GM12878 (cell line): ENCODE data around the gene MACROD2. TPM values are rescaled to one million over a fixed set of nuclear protein-coding genes. Genes with fewer than 3 reads are reported as not detected.

ENCODE experiments used
- ATAC-seq: fragments of 200-7000 bp; cut with Tn5 transposase; 3 replicates; pipeline ENCODE4 v1.9.1; 2020; ENCODE audit warnings: mild to moderate bottlenecking, moderate library complexity
- BruUV-seq: library from RNA; stranded (reverse); fragments of 400-500 nt; replicated peaks from 2 replicates; lab custom pipeline; 2021; lab: Mats Ljungman, UMichigan
- CTCF ChIA-PET: fragments of 300-600 bp; sonication (Branson Sonifier 250); formaldehyde crosslinking; extraction: SDS; loops from one replicate; lab custom pipeline; 2021; ENCODE audit warnings: inconsistent platforms; lab: Yijun Ruan, JAX
- POLR2A ChIA-PET: fragments of 350-600 bp; formaldehyde crosslinking; extraction: SDS; loops from one replicate; lab custom pipeline; 2021; ENCODE audit warnings: inconsistent platforms; lab: Charles Lee
- RAD21 ChIA-PET: fragments of 300-600 bp; sonication (Branson Sonifier 250); formaldehyde crosslinking; loops from one replicate; lab custom pipeline; 2023; ENCODE audit warnings: antibody characterized with exemption; ENCODE audit not compliant: unreplicated experiment; lab: Charles Lee
- SMC1A ChIA-PET: fragments of 300-600 bp; sonication (Branson Sonifier 250); formaldehyde crosslinking; loops from one replicate; lab custom pipeline; 2023; ENCODE audit not compliant: unreplicated experiment, uncharacterized antibody; lab: Charles Lee
- DNase-seq: peaks from one replicate; pipeline ENCODE4 v3.0.0-alpha.2; 2011; ENCODE audit warnings: low read depth, low spot score
- FAIRE-seq: peaks from 3 replicates; lab custom pipeline; 2011; peaks lifted over from hg19 to GRCh38; lab: Jason Lieb, UNC
- H2AFZ ChIP-seq: 2 replicates; pipeline ENCODE4 v1.6.0; 2011; ENCODE audit warnings: low read depth, low read length, control low read depth; ENCODE audit not compliant: control insufficient read depth
- H3K27ac ChIP-seq: 2 replicates; pipeline ENCODE4 v1.5.1; 2011; ENCODE audit warnings: control low read depth; ENCODE audit not compliant: control insufficient read depth, insufficient read depth
- H3K27me3 ChIP-seq, 2 experiments: replicated peaks in 1 of 2; 2 replicates each; pipeline versions ENCODE4 v1.6.0 to v1.6.1; 2011; ENCODE audit warnings: low read length in 1 of 2; ENCODE audit not compliant: control insufficient read depth in 2 of 2, insufficient read depth in 2 of 2
- H3K36me3 ChIP-seq, 2 experiments: 2 replicates each; pipeline ENCODE4 v1.5.1; 2011; ENCODE audit warnings: low read length in 1 of 2; ENCODE audit not compliant: control insufficient read depth in 2 of 2, insufficient read depth in 2 of 2
- H3K4me1 ChIP-seq: 2 replicates; pipeline ENCODE4 v1.6.1; 2011; ENCODE audit warnings: mild to moderate bottlenecking, low read length, moderate library complexity, mixed read lengths; ENCODE audit not compliant: control insufficient read depth, insufficient read depth
- H3K4me2 ChIP-seq: 2 replicates; pipeline ENCODE4 v1.6.0; 2011; ENCODE audit warnings: control low read depth; ENCODE audit not compliant: control insufficient read depth, insufficient read depth
- H3K4me3 ChIP-seq: fragments of 200-600 bp; sonication (generic); 2 replicates; pipeline ENCODE4 v1.5.1; 2016
- H3K79me2 ChIP-seq: 2 replicates; pipeline ENCODE4 v1.6.0; 2011; ENCODE audit warnings: low read length; ENCODE audit not compliant: control insufficient read depth, insufficient read depth
- H3K9ac ChIP-seq: 2 replicates; pipeline ENCODE4 v1.8.0; 2011; ENCODE audit warnings: low read length, control low read depth, mixed read lengths; ENCODE audit not compliant: control insufficient read depth, insufficient read depth
- H3K9me3 ChIP-seq: replicated peaks from 3 replicates; pipeline ENCODE4 v1.5.1; 2011; ENCODE audit warnings: mild to moderate bottlenecking, low read length; ENCODE audit not compliant: control insufficient read depth, insufficient read depth
- H4K20me1 ChIP-seq: 2 replicates; pipeline ENCODE4 v1.6.0; 2011; ENCODE audit not compliant: control insufficient read depth, insufficient read depth
- CBX5 ChIP-seq: sonication (generic); IDR thresholded peaks from 2 replicates; pipeline ENCODE4 v1.6.1; 2016; ENCODE audit warnings: low read depth, moderate library complexity, mild to moderate bottlenecking, inconsistent platforms
- CREM ChIP-seq: IDR thresholded peaks from 2 replicates; pipeline ENCODE4 v1.6.1; 2014; ENCODE audit warnings: antibody characterized with exemption, low read depth
- HDAC6 ChIP-seq: fragments of 200-600 bp; sonication (generic); IDR thresholded peaks from one replicate; pipeline ENCODE4 v1.8.0; 2017; ENCODE audit warnings: antibody characterized with exemption; ENCODE audit not compliant: unreplicated experiment
- IRF4 ChIP-seq: IDR thresholded peaks from 2 replicates; pipeline ENCODE4 v1.6.1; 2011; ENCODE audit warnings: low read depth, low read length
- RFX5 ChIP-seq: IDR thresholded peaks from 2 replicates; pipeline ENCODE4 v1.6.1; 2011; ENCODE audit warnings: low read depth, low read length, improper control_type of control experiment
- TAF1 ChIP-seq: IDR thresholded peaks from 2 replicates; pipeline ENCODE4 v1.6.1; 2011; ENCODE audit warnings: mild to moderate bottlenecking, low read depth, low read length, borderline replicate concordance
- TCF7 ChIP-seq: IDR thresholded peaks from 2 replicates; pipeline ENCODE4 v1.6.1; 2014; ENCODE audit warnings: antibody characterized with exemption, borderline replicate concordance
- YBX1 ChIP-seq: fragments of 450-650 bp; IDR thresholded peaks from 2 replicates; pipeline ENCODE4 v1.6.1; 2016; ENCODE audit warnings: antibody characterized with exemption
- ZBED1 ChIP-seq: IDR thresholded peaks from 2 replicates; pipeline ENCODE4 v1.6.1; 2016; ENCODE audit warnings: borderline replicate concordance
- in situ Hi-C: fragments of 300-500 bp; cut with MboI; formaldehyde crosslinking; loops from 9 replicates; pipeline ENCODE4 v1.14.3; 2018; ENCODE audit warnings: mixed read lengths
- intact Hi-C: fragments of 100-400 bp; cut with micrococcal nuclease; formaldehyde crosslinking; loops from one replicate; pipeline ENCODE4 v1.14.2; 2022; ENCODE audit not compliant: unreplicated experiment
- polyA plus RNA-seq, 11 experiments: library from polyadenylated mRNA; depleted of rRNA in 4 of 11; unstranded in 6 of 11; stranded (reverse) in 5 of 11; fragments of >200 nt; fragmentation: Nextera tagmentation in 4 of 11; fragmentation: Illumina TruSeq in 1 of 11; extraction: Ambion mirVana in 4 of 11; extraction: Trizol in 1 of 11; gene quantifications; 1 replicate in 1 of 11; 2 replicates in 10 of 11; pipeline versions ENCODE4 v1.2.1 to v1.2.3, GENCODE V29; 2011 to 2016; ENCODE audit warnings: inconsistent platforms in 2 of 11, missing spikeins in 2 of 11, low read depth in 1 of 11
- total RNA-seq, 4 experiments: library from RNA; depleted of rRNA in 3 of 4; stranded (reverse); fragments of >200 nt in 3 of 4; fragmentation: Illumina TruSeq in 1 of 4; extraction: Trizol in 1 of 4; gene quantifications; 2 replicates each; pipeline versions ENCODE4 v1.2.1 to v1.2.3, GENCODE V29; 2013 to 2021
- TF ChIP-seq, protein P1 (sequence below): fragments of 450-650 bp; IDR thresholded peaks from 2 replicates; pipeline ENCODE4 v1.6.1; 2017; ENCODE audit warnings: mild to moderate bottlenecking, moderate library complexity
- TF ChIP-seq, protein P2 (sequence below): fragments of 450-650 bp; IDR thresholded peaks from 2 replicates; pipeline ENCODE4 v1.6.1; 2017; ENCODE audit warnings: mild to moderate bottlenecking, moderate library complexity

Gene MACROD2
- total and polyA plus RNA-seq, 10 of the 15 experiments (the other 5 are each of a cell fraction or from before 2014, with no cell fraction given) = 1.1 to 21.5 (median 2.2) TPM

DNA sequence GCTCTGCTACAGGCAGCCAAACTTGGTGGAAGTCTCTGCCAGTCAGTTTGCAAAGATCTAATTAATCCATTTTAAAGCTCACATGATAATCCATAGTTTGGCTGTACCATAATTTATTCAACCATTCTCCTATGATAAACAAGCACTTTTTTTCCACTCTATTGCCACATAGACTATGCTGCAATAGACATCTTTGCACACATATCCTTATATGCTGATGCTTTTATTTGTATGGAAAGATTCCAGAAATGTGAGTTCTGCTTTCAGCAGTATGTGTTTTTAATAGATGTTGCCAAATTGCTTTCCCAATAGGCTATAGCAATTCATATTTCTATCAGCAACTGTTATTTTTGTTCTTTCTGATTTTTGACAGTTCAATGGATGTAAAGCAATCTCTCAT lies 1950.0 kb downstream of the MACROD2 start:
- H2AFZ ChIP-seq = no peak overlapping the region
- no peaks in the 10 kb centered on the region for H3K4me1 ChIP-seq
- ATAC-seq = no peak
- no peaks in the 10 kb centered on the region for H3K79me2 ChIP-seq
- TF ChIP-seq CREM (no peak), HDAC6 (no peak), IRF4 (no peak), RFX5 (no peak), YBX1 (no peak), ZBED1 (no peak), TCF7 (no peak), TAF1 (no peak), CBX5 (no peak)
- TF ChIP-seq, protein P1, sequence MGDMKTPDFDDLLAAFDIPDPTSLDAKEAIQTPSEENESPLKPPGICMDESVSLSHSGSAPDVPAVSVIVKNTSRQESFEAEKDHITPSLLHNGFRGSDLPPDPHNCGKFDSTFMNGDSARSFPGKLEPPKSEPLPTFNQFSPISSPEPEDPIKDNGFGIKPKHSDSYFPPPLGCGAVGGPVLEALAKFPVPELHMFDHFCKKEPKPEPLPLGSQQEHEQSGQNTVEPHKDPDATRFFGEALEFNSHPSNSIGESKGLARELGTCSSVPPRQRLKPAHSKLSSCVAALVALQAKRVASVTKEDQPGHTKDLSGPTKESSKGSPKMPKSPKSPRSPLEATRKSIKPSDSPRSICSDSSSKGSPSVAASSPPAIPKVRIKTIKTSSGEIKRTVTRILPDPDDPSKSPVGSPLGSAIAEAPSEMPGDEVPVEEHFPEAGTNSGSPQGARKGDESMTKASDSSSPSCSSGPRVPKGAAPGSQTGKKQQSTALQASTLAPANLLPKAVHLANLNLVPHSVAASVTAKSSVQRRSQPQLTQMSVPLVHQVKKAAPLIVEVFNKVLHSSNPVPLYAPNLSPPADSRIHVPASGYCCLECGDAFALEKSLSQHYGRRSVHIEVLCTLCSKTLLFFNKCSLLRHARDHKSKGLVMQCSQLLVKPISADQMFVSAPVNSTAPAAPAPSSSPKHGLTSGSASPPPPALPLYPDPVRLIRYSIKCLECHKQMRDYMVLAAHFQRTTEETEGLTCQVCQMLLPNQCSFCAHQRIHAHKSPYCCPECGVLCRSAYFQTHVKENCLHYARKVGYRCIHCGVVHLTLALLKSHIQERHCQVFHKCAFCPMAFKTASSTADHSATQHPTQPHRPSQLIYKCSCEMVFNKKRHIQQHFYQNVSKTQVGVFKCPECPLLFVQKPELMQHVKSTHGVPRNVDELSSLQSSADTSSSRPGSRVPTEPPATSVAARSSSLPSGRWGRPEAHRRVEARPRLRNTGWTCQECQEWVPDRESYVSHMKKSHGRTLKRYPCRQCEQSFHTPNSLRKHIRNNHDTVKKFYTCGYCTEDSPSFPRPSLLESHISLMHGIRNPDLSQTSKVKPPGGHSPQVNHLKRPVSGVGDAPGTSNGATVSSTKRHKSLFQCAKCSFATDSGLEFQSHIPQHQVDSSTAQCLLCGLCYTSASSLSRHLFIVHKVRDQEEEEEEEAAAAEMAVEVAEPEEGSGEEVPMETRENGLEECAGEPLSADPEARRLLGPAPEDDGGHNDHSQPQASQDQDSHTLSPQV = no peak
- TF ChIP-seq, protein P2, sequence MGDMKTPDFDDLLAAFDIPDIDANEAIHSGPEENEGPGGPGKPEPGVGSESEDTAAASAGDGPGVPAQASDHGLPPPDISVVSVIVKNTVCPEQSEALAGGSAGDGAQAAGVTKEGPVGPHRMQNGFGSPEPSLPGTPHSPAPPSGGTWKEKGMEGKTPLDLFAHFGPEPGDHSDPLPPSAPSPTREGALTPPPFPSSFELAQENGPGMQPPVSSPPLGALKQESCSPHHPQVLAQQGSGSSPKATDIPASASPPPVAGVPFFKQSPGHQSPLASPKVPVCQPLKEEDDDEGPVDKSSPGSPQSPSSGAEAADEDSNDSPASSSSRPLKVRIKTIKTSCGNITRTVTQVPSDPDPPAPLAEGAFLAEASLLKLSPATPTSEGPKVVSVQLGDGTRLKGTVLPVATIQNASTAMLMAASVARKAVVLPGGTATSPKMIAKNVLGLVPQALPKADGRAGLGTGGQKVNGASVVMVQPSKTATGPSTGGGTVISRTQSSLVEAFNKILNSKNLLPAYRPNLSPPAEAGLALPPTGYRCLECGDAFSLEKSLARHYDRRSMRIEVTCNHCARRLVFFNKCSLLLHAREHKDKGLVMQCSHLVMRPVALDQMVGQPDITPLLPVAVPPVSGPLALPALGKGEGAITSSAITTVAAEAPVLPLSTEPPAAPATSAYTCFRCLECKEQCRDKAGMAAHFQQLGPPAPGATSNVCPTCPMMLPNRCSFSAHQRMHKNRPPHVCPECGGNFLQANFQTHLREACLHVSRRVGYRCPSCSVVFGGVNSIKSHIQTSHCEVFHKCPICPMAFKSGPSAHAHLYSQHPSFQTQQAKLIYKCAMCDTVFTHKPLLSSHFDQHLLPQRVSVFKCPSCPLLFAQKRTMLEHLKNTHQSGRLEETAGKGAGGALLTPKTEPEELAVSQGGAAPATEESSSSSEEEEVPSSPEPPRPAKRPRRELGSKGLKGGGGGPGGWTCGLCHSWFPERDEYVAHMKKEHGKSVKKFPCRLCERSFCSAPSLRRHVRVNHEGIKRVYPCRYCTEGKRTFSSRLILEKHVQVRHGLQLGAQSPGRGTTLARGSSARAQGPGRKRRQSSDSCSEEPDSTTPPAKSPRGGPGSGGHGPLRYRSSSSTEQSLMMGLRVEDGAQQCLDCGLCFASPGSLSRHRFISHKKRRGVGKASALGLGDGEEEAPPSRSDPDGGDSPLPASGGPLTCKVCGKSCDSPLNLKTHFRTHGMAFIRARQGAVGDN = no peak
- no peak overlapping the region for H3K9ac ChIP-seq
- no peak overlapping the region for H3K4me3 ChIP-seq
- no peak overlapping the region for H3K4me2 ChIP-seq
- H3K27ac ChIP-seq = no peak overlapping the region
- H4K20me1 ChIP-seq = no peaks in the 10 kb centered on the region
- in situ Hi-C loops (no loop called here), intact Hi-C loops (no loop called here)
- BruUV-seq = no TSS peak
- H3K36me3 ChIP-seq = no peaks in the 10 kb centered on the region
- DNase-seq = no peak
- ChIA-PET POLR2A (no interaction called here), CTCF (interaction anchor here (0.5 kb wide), 1 partner anchor 11 kb away, joined by 3 read pairs; no protein-coding TSS in a partner anchor), RAD21 (no interaction called here), SMC1A (no interaction called here)
- peaks cover 1% of the 10 kb centered on the region; the same call in 1 of the 3 replicates for H3K9me3 ChIP-seq
- FAIRE-seq = no peak
- H3K27me3 ChIP-seq = no peaks in the 10 kb centered on the region
